ENCODE data around the gene POT1. TPM values are rescaled to one million over a fixed set of nuclear protein-coding genes. Genes with fewer than 3 reads are reported as not detected.

POT1 gene
- total RNA-seq, 4 donors from 2014 or later, result 3.9 to 79.2 (median 12.1) TPM

DNA sequence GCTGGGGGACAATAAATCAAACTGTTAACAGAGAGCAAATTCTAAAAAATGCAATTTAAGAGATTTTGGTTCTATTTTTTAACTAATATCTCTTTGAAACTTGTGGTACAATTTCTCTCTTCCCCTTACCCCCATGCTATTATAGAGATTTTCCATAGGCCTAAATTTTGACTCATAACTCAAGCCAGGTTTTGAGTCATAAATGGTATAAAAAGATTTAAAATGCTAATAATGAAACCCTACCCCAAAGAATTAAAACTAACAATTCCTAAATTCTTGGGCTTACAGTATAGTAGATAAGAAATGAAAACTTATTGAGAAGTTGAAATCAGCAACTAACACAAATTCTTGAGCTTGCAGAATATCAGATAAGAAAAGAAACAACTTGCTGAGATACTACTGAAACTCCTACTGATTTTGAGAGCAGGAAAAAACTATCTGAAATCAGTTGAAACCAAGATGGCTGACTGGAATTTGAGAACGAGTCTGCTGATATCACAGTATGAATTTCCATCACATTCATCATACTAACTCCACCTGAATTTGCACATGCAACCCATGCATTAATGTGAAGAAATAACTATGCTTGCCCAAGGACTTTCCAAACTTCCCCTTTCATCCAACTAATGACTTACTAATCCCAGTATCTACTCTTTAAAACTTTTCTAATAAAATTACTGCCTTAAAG lies 36.3 kb downstream of the POT1 start:
- no peak for DNase-seq

DNA sequence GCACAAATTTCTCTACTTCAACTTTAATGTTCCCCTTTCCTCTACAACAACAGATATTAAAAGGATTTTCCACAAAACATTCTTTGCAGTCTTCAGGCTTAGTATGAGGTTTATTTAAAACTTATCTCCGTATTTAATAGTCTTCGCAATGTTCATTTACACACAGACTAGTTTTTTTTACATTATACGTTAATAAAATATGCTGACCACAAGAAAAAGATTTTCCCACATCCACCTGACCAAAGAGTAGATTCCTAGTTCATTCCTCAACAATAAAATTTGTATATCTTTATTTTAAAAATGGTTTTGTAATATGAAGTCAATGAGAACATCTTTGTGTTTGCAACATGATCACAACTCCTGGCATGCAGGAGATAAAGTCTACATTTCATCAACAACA lies 42.4 kb downstream of the POT1 start:
- TF ChIP-seq CTCF (IDR thresholded peaks at IDR 0.05), result no peak
- no peak for TF ChIP-seq POLR2A (IDR thresholded peaks at IDR 0.05)
- Histone ChIP-seq H3K9me3 (no peaks in the 10 kb centered on the region), H3K4me3 (no peak overlapping the region), H3K27me3 (no peaks in the 10 kb centered on the region), H3K36me3 (peaks cover 0 to 4% (median 0%) of the 10 kb centered on the region in 3 donors), H3K4me1 (no peaks in the 10 kb centered on the region), H3K27ac (no peak overlapping the region)
- no peak for DNase-seq

More for the DNA sequence above, 36.3 kb downstream of the POT1 start:
- TF ChIP-seq POLR2A (IDR thresholded peaks at IDR 0.05) (no peak), CTCF (IDR thresholded peaks at IDR 0.05) (no peak)
- no peaks in the 10 kb centered on the region for H3K27me3 ChIP-seq
- no peaks in the 10 kb centered on the region for H3K9me3 ChIP-seq
- H3K27ac ChIP-seq, result no peak overlapping the region
- peaks cover 0 to 4% (median 0%) of the 10 kb centered on the region in 3 donors for H3K36me3 ChIP-seq
- no peaks in the 10 kb centered on the region for H3K4me1 ChIP-seq
- H3K4me3 ChIP-seq, result no peak overlapping the region

- Histone ChIP-seq H3K4me1 (no peaks in the 10 kb centered on the region), H3K36me3 (no peaks in the 10 kb centered on the region), H3K4me3 (no peak overlapping the region), H3K27me3 (no peaks in the 10 kb centered on the region), H3K27ac (no peak overlapping the region), H3K9me3 (no peaks in the 10 kb centered on the region)
- no peak for TF ChIP-seq CTCF (IDR thresholded peaks at IDR 0.05)
- DNase-seq, result no peak
Measured at GRCh38 chr7:124881981-124882380, 47.6 kb downstream of the POT1 start.

GRCh38 chr7:124879771-124880170 lies 49.9 kb downstream of the POT1 start:
- Histone ChIP-seq H3K27ac (no peak overlapping the region), H3K9me3 (no peaks in the 10 kb centered on the region), H3K4me1 (no peaks in the 10 kb centered on the region), H3K27me3 (no peaks in the 10 kb centered on the region), H3K4me3 (no peak overlapping the region), H3K36me3 (no peaks in the 10 kb centered on the region)
- DNase-seq, result no peak
- TF ChIP-seq POLR2A (IDR thresholded peaks at IDR 0.05) (no peak), CTCF (IDR thresholded peaks at IDR 0.05) (no peak)

DNA sequence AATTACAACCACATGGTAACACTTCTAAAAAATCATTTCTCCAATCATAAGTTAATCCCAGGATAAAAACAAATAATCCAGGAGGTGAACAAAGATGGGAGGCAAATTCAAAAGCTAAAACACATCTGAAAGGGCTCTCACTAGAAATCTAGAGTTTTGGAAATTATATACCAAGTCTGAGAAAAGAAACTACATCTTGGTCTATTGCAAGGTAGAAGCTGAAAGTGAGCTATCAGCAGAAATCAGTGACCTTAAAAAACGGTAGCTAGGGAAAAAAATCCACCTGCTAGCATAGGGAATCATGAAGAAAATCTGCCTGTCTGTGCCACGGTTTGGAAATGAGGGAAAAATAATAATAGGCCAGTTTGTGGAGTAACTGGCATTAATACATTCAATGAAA lies 50.5 kb downstream of the POT1 start:
- no peak for DNase-seq
- TF ChIP-seq CTCF (IDR thresholded peaks at IDR 0.05) (no peak), POLR2A (IDR thresholded peaks at IDR 0.05) (no peak)
- no peaks in the 10 kb centered on the region for H3K36me3 ChIP-seq
- no peaks in the 10 kb centered on the region for H3K27me3 ChIP-seq
- no peaks in the 10 kb centered on the region for H3K4me1 ChIP-seq
- H3K27ac ChIP-seq, result no peak overlapping the region
- H3K9me3 ChIP-seq, result no peaks in the 10 kb centered on the region
- no peak overlapping the region for H3K4me3 ChIP-seq

Measured in Peyer's patch (tissue), 4 donors.